Measurements from ENCODE around the gene FER. TPM values are rescaled to one million over a fixed set of nuclear protein-coding genes. Genes with fewer than 3 reads are reported as not detected.
A peak's percentile ranks its signal among the peaks of the same experiment; 100 is the strongest.

Gene FER
- total and polyA plus RNA-seq, 9 of the 15 experiments (the other 6 are each of a cell fraction or from before 2014, with no cell fraction given): 6.7 to 18.2 (median 8.9) TPM

GRCh38 chr5:109113608-109114007, 365.9 kb downstream of the FER start:
- Histone ChIP-seq H3K4me1 (replicated peaks in 1 of 2; ENCODE audit: control insufficient read depth in 2 of 2, insufficient read depth in 2 of 2, low read length in 2 of 2) (no peaks in the 10 kb centered on the region), H2AFZ (ENCODE audit: low read depth, low read length) (no peak overlapping the region), H3K9me1 (ENCODE audit: control insufficient read depth, insufficient read depth, low read length) (no peaks in the 10 kb centered on the region), H3K36me3 (ENCODE audit: control insufficient read depth, insufficient read depth, low read length) (no peaks in the 10 kb centered on the region), H3K4me3 (no peak overlapping the region), H3K4me2 (ENCODE audit: insufficient read depth, low read length) (no peak overlapping the region), H3K27ac (ENCODE audit: extremely low read depth, low read depth, low read length) (no peak overlapping the region), H3K27me3 (ENCODE audit: control insufficient read depth in 2 of 2, insufficient read depth in 2 of 2, low read length in 2 of 2) (no peaks in the 10 kb centered on the region), H3K9ac (ENCODE audit: insufficient read depth in 1 of 2, low read depth in 2 of 2, low read length in 2 of 2) (no peak overlapping the region), H4K20me1 (replicated peaks; ENCODE audit: control insufficient read depth, insufficient read depth, low read length) (no peaks in the 10 kb centered on the region), H3K9me3 (replicated peaks; ENCODE audit: control insufficient read depth, insufficient read depth, low read depth, low read length) (no peaks in the 10 kb centered on the region), H3K79me2 (ENCODE audit: control insufficient read depth, insufficient read depth, low read length) (no peaks in the 10 kb centered on the region)
- ATAC-seq (no peak), DNase-seq (ENCODE audit: extremely low read depth in 1 of 4, low spot score in 3 of 4) (no peak), FAIRE-seq (no peak)
- in situ Hi-C loops (cut with MboI) (no loop called here), intact Hi-C loops (cut with micrococcal nuclease) (no loop called here)
- 67% methylated on average over 3 of the region's 3 CpGs for WGBS (ENCODE audit: insufficient coverage, low coverage, missing lambda C conversion rate)
- ChIA-PET POLR2A (interaction anchor here (0.6 kb wide), 1 partner anchor 9 kb away, joined by 3 read pairs; no protein-coding TSS in a partner anchor), CTCF (ENCODE audit: low intra/inter-chr PET ratio) (no interaction called here)
- TF ChIP-seq C11orf30 (IDR thresholded peaks at IDR 0.05; ENCODE audit: low read depth) (peak; percentile 44; the same call in 1 of the 2 replicates), KDM2B (CRISPR knock-in tag; IDR thresholded peaks at IDR 0.05) (no peak), RCOR1 (IDR thresholded peaks at IDR 0.05; ENCODE audit: borderline replicate concordance in 1 of 2, low read depth in 2 of 2, low read length in 2 of 2) (no peak), SMARCA4 (IDR thresholded peaks at IDR 0.05) (no peak), ZNF121 (CRISPR knock-in tag; conservative IDR thresholded peaks at IDR 0.05) (no peak), ZNF316 (IDR thresholded peaks at IDR 0.05) (peak; percentile 64), TCF7L2 (IDR thresholded peaks at IDR 0.05; ENCODE audit: low read depth, low read length) (no peak), MAFG (tag; conservative IDR thresholded peaks at IDR 0.05) (0 out of 2 replicates have a peak, but pooled peaks have one; percentile 20)
- no TSS peak for BruUV-seq (replicated peaks)

- POLR2A ChIA-PET: no interaction called here
- CTCF ChIA-PET (ENCODE audit: low intra/inter-chr PET ratio): no interaction called here
- 10% methylated on average over 3 of the region's 3 CpGs for WGBS (ENCODE audit: insufficient coverage, low coverage, missing lambda C conversion rate)
- Histone ChIP-seq H3K36me3 (ENCODE audit: control insufficient read depth, insufficient read depth, low read length) (no peaks in the 10 kb centered on the region), H3K27me3 (ENCODE audit: control insufficient read depth in 2 of 2, insufficient read depth in 2 of 2, low read length in 2 of 2) (no peaks in the 10 kb centered on the region), H2AFZ (ENCODE audit: low read depth, low read length) (no peak overlapping the region), H3K4me2 (ENCODE audit: insufficient read depth, low read length) (no peak overlapping the region), H3K4me1 (replicated peaks in 1 of 2; ENCODE audit: control insufficient read depth in 2 of 2, insufficient read depth in 2 of 2, low read length in 2 of 2) (no peaks in the 10 kb centered on the region), H3K9me3 (replicated peaks; ENCODE audit: control insufficient read depth, insufficient read depth, low read depth, low read length) (no peaks in the 10 kb centered on the region), H3K27ac (ENCODE audit: extremely low read depth, low read depth, low read length) (no peak overlapping the region), H3K79me2 (ENCODE audit: control insufficient read depth, insufficient read depth, low read length) (no peaks in the 10 kb centered on the region), H3K4me3 (no peak overlapping the region), H3K9ac (ENCODE audit: insufficient read depth in 1 of 2, low read depth in 2 of 2, low read length in 2 of 2) (no peak overlapping the region), H3K9me1 (ENCODE audit: control insufficient read depth, insufficient read depth, low read length) (no peaks in the 10 kb centered on the region), H4K20me1 (replicated peaks; ENCODE audit: control insufficient read depth, insufficient read depth, low read length) (no peaks in the 10 kb centered on the region)
- intact Hi-C loops (cut with micrococcal nuclease): loop anchor here (10.0 kb wide), 1 partner anchor 184 kb away; no protein-coding TSS in a partner anchor
- TF ChIP-seq SNAPC5 (CRISPR knock-in tag; IDR thresholded peaks at IDR 0.05) (no peak), ZKSCAN1 (IDR thresholded peaks at IDR 0.05; ENCODE audit: low read depth, low read length) (no peak)
- no TSS peak for BruUV-seq (replicated peaks)
- in situ Hi-C loops (cut with MboI): no loop called here
- DNase-seq (ENCODE audit: extremely low read depth in 1 of 4, low spot score in 3 of 4): no peak
- no peak for ATAC-seq
- no peak for FAIRE-seq
These were observed 373.5 kb downstream of the FER start for GRCh38 chr5:109121225-109121624.
